ENCODE data around the gene TCF4.

GRCh38 chr18:55404136-55404830 is 183.7 kb downstream of the TCF4 start:
- TF ChIP-seq, protein P1, sequence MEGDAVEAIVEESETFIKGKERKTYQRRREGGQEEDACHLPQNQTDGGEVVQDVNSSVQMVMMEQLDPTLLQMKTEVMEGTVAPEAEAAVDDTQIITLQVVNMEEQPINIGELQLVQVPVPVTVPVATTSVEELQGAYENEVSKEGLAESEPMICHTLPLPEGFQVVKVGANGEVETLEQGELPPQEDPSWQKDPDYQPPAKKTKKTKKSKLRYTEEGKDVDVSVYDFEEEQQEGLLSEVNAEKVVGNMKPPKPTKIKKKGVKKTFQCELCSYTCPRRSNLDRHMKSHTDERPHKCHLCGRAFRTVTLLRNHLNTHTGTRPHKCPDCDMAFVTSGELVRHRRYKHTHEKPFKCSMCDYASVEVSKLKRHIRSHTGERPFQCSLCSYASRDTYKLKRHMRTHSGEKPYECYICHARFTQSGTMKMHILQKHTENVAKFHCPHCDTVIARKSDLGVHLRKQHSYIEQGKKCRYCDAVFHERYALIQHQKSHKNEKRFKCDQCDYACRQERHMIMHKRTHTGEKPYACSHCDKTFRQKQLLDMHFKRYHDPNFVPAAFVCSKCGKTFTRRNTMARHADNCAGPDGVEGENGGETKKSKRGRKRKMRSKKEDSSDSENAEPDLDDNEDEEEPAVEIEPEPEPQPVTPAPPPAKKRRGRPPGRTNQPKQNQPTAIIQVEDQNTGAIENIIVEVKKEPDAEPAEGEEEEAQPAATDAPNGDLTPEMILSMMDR (conservative IDR thresholded peaks at IDR 0.05; ENCODE audit: low read length) = no peak
- no peak for TF ChIP-seq EZH2phosphoT487 (IDR thresholded peaks at IDR 0.05; ENCODE audit: borderline replicate concordance, low read depth, low read length)

Data from OCI-LY7 (cell line).